Hepatocyte (in vitro differentiated cells): Measurements from ENCODE around the gene LARP4B. TPM values are rescaled to one million over a fixed set of nuclear protein-coding genes. Genes with fewer than 3 reads are reported as not detected.

Experiments
- DNase-seq: peaks from one replicate; pipeline ENCODE4 v3.0.0-alpha.2; 2016; ENCODE audit warnings: low spot score
- H2AFZ ChIP-seq: fragments of 200-600 bp; sonication (generic); 2 replicates; pipeline ENCODE4 v1.6.0; 2016; ENCODE audit warnings: antibody characterized with exemption, mild to moderate bottlenecking
- H3K27ac ChIP-seq: fragments of 200-600 bp; sonication (generic); 2 replicates; pipeline ENCODE4 v1.5.1; 2016; ENCODE audit warnings: mild to moderate bottlenecking
- H3K27me3 ChIP-seq: fragments of 200-600 bp; sonication (generic); 2 replicates; pipeline ENCODE4 v1.6.1; 2016
- H3K36me3 ChIP-seq: fragments of 200-600 bp; sonication (generic); replicated peaks from 2 replicates; pipeline ENCODE4 v1.5.1; 2016; ENCODE audit warnings: low read depth; ENCODE audit not compliant: insufficient read depth
- H3K4me1 ChIP-seq: fragments of 200-600 bp; sonication (generic); 2 replicates; pipeline ENCODE4 v1.5.1; 2016; ENCODE audit warnings: mild to moderate bottlenecking, moderate library complexity; ENCODE audit not compliant: insufficient read depth
- H3K4me2 ChIP-seq: fragments of 200-600 bp; sonication (generic); 2 replicates; pipeline ENCODE4 v1.6.0; 2016
- H3K4me3 ChIP-seq: fragments of 200-600 bp; sonication (generic); 2 replicates; pipeline ENCODE4 v1.5.1; 2016; ENCODE audit warnings: mild to moderate bottlenecking
- H3K79me2 ChIP-seq: fragments of 200-600 bp; sonication (generic); 2 replicates; pipeline ENCODE4 v1.6.0; 2017; ENCODE audit warnings: mild to moderate bottlenecking
- H3K9me2 ChIP-seq: fragments of 200-600 bp; sonication (generic); replicated peaks from 2 replicates; pipeline ENCODE4 v1.6.0; 2017; ENCODE audit warnings: mild to moderate bottlenecking; ENCODE audit not compliant: insufficient read depth
- H3K9me3 ChIP-seq: fragments of 200-600 bp; sonication (generic); 2 replicates; pipeline ENCODE4 v1.5.1; 2016; ENCODE audit warnings: low read depth, mild to moderate bottlenecking
- H4K20me1 ChIP-seq: fragments of 200-600 bp; sonication (generic); 2 replicates; pipeline ENCODE4 v1.6.0; 2016; ENCODE audit warnings: mild to moderate bottlenecking; ENCODE audit not compliant: insufficient read depth, poor library complexity, severe bottlenecking
- CTCF ChIP-seq: fragments of 200-600 bp; sonication (generic); IDR thresholded peaks from 2 replicates; pipeline ENCODE4 v1.5.1; 2016; ENCODE audit warnings: antibody characterized with exemption, mild to moderate bottlenecking; ENCODE audit not compliant: poor library complexity
- EZH2 ChIP-seq: fragments of 200-600 bp; sonication (generic); IDR thresholded peaks from 2 replicates; pipeline ENCODE4 v1.6.1; 2016; ENCODE audit warnings: antibody characterized with exemption, mild to moderate bottlenecking, borderline replicate concordance
- EZH2phosphoT487 ChIP-seq: fragments of 200-600 bp; sonication (generic); IDR thresholded peaks from one replicate; pipeline ENCODE4 v1.6.1; 2018; ENCODE audit warnings: antibody characterized with exemption, mild to moderate bottlenecking, low read depth, moderate library complexity; ENCODE audit not compliant: unreplicated experiment, severe bottlenecking
- WGBS: methylation state at CpG from one replicate; pipeline ENCODE4 v1.1.6; 2016; ENCODE audit warnings: low lambda C conversion rate; ENCODE audit errors: missing lambda C conversion rate; 5-methylcytosine and 5-hydroxymethylcytosine counted together
- polyA plus RNA-seq: library from polyadenylated mRNA; unstranded; fragments of >200 nt; fragmentation: Nextera tagmentation; extraction: Ambion mirVana; gene quantifications from 2 replicates; pipeline ENCODE4 v1.2.1, GENCODE V29; 2016
- total RNA-seq: library from RNA; depleted of rRNA; stranded (reverse); fragments of >200 nt; gene quantifications from 2 replicates; pipeline ENCODE4 v1.2.3, GENCODE V29; 2014

The LARP4B gene
- total and polyA plus RNA-seq, 2 experiments from 2014 or later, result 28.4 to 43.4 TPM

- Histone ChIP-seq H3K79me2 (no peaks in the 10 kb centered on the region), H4K20me1 (no peaks in the 10 kb centered on the region), H3K4me2 (no peak overlapping the region), H3K4me3 (no peak overlapping the region), H3K36me3 (no peaks in the 10 kb centered on the region), H2AFZ (no peak overlapping the region), H3K9me2 (no peaks in the 10 kb centered on the region), H3K27ac (no peak overlapping the region), H3K27me3 (no peaks in the 10 kb centered on the region), H3K4me1 (no peaks in the 10 kb centered on the region), H3K9me3 (no peaks in the 10 kb centered on the region)
- TF ChIP-seq EZH2 (no peak), EZH2phosphoT487 (no peak), CTCF (no peak)
- DNase-seq, result no peak
- 96% methylated on average over 9 of the region's 10 CpGs for WGBS
These were observed 16.4 kb upstream of the LARP4B start for GRCh38 chr10:947881-948280.

GRCh38 chr10:947051-947450, 15.5 kb upstream of the LARP4B start:
- 91% methylated on average over 9 of the region's 9 CpGs for WGBS

GRCh38 chr10:945778-946177, 14.3 kb upstream of the LARP4B start:
- DNase-seq, result no peak
- Histone ChIP-seq H3K9me2 (no peaks in the 10 kb centered on the region), H4K20me1 (no peaks in the 10 kb centered on the region), H3K4me2 (no peak overlapping the region), H2AFZ (no peak overlapping the region), H3K79me2 (no peaks in the 10 kb centered on the region), H3K36me3 (no peaks in the 10 kb centered on the region), H3K9me3 (no peaks in the 10 kb centered on the region), H3K4me1 (no peaks in the 10 kb centered on the region), H3K4me3 (no peak overlapping the region), H3K27ac (no peak overlapping the region), H3K27me3 (no peaks in the 10 kb centered on the region)
- WGBS, result 89% methylated on average over 6 of the region's 6 CpGs
- TF ChIP-seq CTCF (no peak), EZH2 (no peak), EZH2phosphoT487 (no peak)

More at GRCh38 chr10:947051-947450, 15.5 kb upstream of the LARP4B start:
- no peak for TF ChIP-seq EZH2
- TF ChIP-seq EZH2phosphoT487, result no peak
- TF ChIP-seq CTCF, result no peak
- H2AFZ ChIP-seq, result no peak overlapping the region
- DNase-seq, result no peak
- H3K4me1 ChIP-seq, result no peaks in the 10 kb centered on the region
- H3K4me3 ChIP-seq, result no peak overlapping the region
- H3K36me3 ChIP-seq, result no peaks in the 10 kb centered on the region
- no peak overlapping the region for H3K27ac ChIP-seq
- H3K9me3 ChIP-seq, result no peaks in the 10 kb centered on the region
- H3K79me2 ChIP-seq, result no peaks in the 10 kb centered on the region
- H3K4me2 ChIP-seq, result no peak overlapping the region
- H3K27me3 ChIP-seq, result no peaks in the 10 kb centered on the region
- H3K9me2 ChIP-seq, result no peaks in the 10 kb centered on the region
- H4K20me1 ChIP-seq, result no peaks in the 10 kb centered on the region
